Transverse colon (tissue), 4 donors: ENCODE results near the gene FAM240B. TPM values are rescaled to one million over a fixed set of nuclear protein-coding genes. Genes with fewer than 3 reads are reported as not detected.

ENCODE experiments used
- DNase-seq: peaks from one replicate; pipeline ENCODE4 v3.0.0-alpha.2; 2019
- H3K27ac ChIP-seq, 4 donors: fragments of 200-600 bp; sonication (generic); 2 replicates each; pipeline ENCODE4 v1.5.1; 2016 to 2018; ENCODE audit warnings: inconsistent platforms in 4 of 4
- H3K27me3 ChIP-seq: fragments of 200-600 bp; sonication (generic); 2 replicates; pipeline ENCODE4 v1.5.1; 2017; ENCODE audit warnings: inconsistent platforms
- H3K36me3 ChIP-seq, 4 donors: fragments of 200-600 bp; sonication (generic); 2 replicates each; pipeline ENCODE4 v1.5.1; 2017 to 2019; ENCODE audit warnings: inconsistent platforms in 4 of 4
- H3K4me1 ChIP-seq, 4 donors: fragments of 200-600 bp; sonication (generic); 2 replicates each; pipeline ENCODE4 v1.5.1; 2017 to 2020; ENCODE audit warnings: inconsistent platforms in 4 of 4
- H3K4me3 ChIP-seq, 4 donors: fragments of 200-600 bp; sonication (generic); 1 replicate in 1 of 4; 2 replicates in 3 of 4; pipeline versions ENCODE4 v1.5.1 to v1.6.1; 2017 to 2019; ENCODE audit warnings: inconsistent platforms in 4 of 4
- H3K9me3 ChIP-seq, 2 donors: fragments of 200-600 bp; sonication (generic); 2 replicates each; pipeline ENCODE4 v1.5.1; 2017 to 2019; ENCODE audit warnings: inconsistent platforms in 2 of 2
- EP300 ChIP-seq: sonication (generic); formaldehyde crosslinking; IDR thresholded peaks from one replicate; pipeline ENCODE4 v1.6.1; 2017; ENCODE audit warnings: antibody characterized with exemption, low read depth
- POLR2A ChIP-seq: fragments of 450-650 bp; IDR thresholded peaks from one replicate; pipeline ENCODE4 v1.6.1; 2016; ENCODE audit warnings: antibody characterized with exemption, mild to moderate bottlenecking, moderate library complexity
- POLR2AphosphoS5 ChIP-seq, 3 donors: sonication (generic); formaldehyde crosslinking; IDR thresholded peaks; one replicate each; pipeline ENCODE4 v1.6.1; 2016; ENCODE audit warnings: antibody characterized with exemption in 3 of 3
- WGBS, 2 donors: methylation state at CpG; one replicate each; pipeline ENCODE4 v1.1.5; 2018; ENCODE audit warnings: low coverage in 1 of 2; 5-methylcytosine and 5-hydroxymethylcytosine counted together
- in situ Hi-C, 4 donors: fragments of 200-750 bp; cut with MboI; loops; one replicate each; pipeline versions ENCODE4 v1.15.0 to v1.15.1; 2017; ENCODE audit warnings: low sequenced_read_pairs in 3 of 4, low pct_ligation_motif_present in 1 of 4, low pct_unique_long_range_greater_than_20kb in 1 of 4
- intact Hi-C: fragments of 100-400 bp; cut with DNase I; formaldehyde crosslinking; loops from one replicate; pipeline ENCODE4 v1.15.1; 2023; ENCODE audit warnings: low total_unique reads
- total RNA-seq, 4 donors: library from RNA; depleted of rRNA; stranded (reverse); fragments of >200 nt; gene quantifications; one replicate each; pipeline ENCODE4 v1.1.0, GENCODE V29; 2016
- TF ChIP-seq, protein P1 (sequence below), 5 experiments: fragments of 200-600 bp in 3 of 5; fragments of 450-650 bp in 2 of 5; sonication (generic) in 3 of 5; IDR thresholded peaks; 1 replicate in 2 of 5; 2 replicates in 3 of 5; pipeline ENCODE4 v1.5.1; 2016 to 2017; ENCODE audit warnings: antibody characterized with exemption in 5 of 5, inconsistent platforms in 3 of 5, mild to moderate bottlenecking in 2 of 5, moderate library complexity in 1 of 5

Gene FAM240B
- total RNA-seq, 4 donors from 2014 or later, result not detected

DNA sequence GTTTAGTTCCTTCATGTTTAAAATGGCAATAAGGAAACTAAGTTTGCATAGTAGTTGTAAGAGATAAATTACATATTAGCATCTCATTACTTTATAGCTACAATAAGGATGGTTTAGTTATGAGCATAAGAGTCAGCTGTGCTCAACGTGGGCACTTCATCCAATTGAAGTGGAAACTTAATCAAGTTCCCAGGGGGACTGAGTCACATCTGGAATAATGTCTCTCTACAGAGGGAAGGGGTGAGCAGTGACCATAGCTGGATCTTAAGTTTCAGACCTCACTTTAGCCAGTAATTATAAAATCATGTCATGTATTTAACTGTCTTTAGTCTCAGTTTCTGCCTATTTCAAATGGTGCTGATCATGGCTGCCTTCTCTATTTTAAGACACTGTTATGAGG, 36.8 kb upstream of the FAM240B start:
- in situ Hi-C loops, result no loop called here
- Histone ChIP-seq H3K36me3 (no peaks in the 10 kb centered on the region), H3K4me3 (no peak overlapping the region), H3K9me3 (no peaks in the 10 kb centered on the region), H3K27ac (no peak overlapping the region), H3K27me3 (no peaks in the 10 kb centered on the region), H3K4me1 (no peaks in the 10 kb centered on the region)
- 0 to 16% methylated on average over 1 of the region's 1 CpG for WGBS, 2 donors
- intact Hi-C loops, result no loop called here
- no peak for DNase-seq
- no peak for TF ChIP-seq EP300
- TF ChIP-seq, protein P1, sequence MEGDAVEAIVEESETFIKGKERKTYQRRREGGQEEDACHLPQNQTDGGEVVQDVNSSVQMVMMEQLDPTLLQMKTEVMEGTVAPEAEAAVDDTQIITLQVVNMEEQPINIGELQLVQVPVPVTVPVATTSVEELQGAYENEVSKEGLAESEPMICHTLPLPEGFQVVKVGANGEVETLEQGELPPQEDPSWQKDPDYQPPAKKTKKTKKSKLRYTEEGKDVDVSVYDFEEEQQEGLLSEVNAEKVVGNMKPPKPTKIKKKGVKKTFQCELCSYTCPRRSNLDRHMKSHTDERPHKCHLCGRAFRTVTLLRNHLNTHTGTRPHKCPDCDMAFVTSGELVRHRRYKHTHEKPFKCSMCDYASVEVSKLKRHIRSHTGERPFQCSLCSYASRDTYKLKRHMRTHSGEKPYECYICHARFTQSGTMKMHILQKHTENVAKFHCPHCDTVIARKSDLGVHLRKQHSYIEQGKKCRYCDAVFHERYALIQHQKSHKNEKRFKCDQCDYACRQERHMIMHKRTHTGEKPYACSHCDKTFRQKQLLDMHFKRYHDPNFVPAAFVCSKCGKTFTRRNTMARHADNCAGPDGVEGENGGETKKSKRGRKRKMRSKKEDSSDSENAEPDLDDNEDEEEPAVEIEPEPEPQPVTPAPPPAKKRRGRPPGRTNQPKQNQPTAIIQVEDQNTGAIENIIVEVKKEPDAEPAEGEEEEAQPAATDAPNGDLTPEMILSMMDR (IDR thresholded peaks at IDR 0.05), result no peak

DNA sequence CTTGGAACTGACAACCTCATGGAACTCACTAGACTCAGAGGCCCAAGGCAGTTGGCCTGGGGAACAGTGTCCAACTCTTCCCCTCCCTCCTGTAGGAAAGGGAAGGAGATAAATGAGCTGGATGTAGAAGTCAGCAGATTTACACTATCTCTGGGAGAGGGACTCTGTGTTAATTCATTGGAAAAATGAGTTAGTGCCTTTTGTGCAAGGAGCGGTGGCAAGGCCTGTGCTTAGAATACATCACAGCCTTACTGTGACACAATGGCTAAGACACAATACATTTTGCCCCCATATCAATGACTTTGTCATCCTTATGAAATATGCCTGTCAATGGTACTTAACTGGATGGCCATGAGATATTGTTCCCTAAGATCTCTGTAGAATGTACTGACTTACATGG, 28.0 kb upstream of the FAM240B start:
- Histone ChIP-seq H3K27ac (no peak overlapping the region), H3K4me3 (no peak overlapping the region), H3K4me1 (no peaks in the 10 kb centered on the region), H3K36me3 (no peaks in the 10 kb centered on the region), H3K27me3 (no peaks in the 10 kb centered on the region), H3K9me3 (no peaks in the 10 kb centered on the region)
- DNase-seq, result no peak
- intact Hi-C loops (no loop called here), in situ Hi-C loops (no loop called here)
- TF ChIP-seq POLR2AphosphoS5 (IDR thresholded peaks at IDR 0.05), result no peak
- TF ChIP-seq, protein P1 (IDR thresholded peaks at IDR 0.05), result no peak
- TF ChIP-seq POLR2A, result no peak
- TF ChIP-seq EP300, result no peak
- 92% methylated on average over 1 of the region's 1 CpG; no CpG with 5 or more reads in 1 of the 2 donors for WGBS, 2 donors

DNA sequence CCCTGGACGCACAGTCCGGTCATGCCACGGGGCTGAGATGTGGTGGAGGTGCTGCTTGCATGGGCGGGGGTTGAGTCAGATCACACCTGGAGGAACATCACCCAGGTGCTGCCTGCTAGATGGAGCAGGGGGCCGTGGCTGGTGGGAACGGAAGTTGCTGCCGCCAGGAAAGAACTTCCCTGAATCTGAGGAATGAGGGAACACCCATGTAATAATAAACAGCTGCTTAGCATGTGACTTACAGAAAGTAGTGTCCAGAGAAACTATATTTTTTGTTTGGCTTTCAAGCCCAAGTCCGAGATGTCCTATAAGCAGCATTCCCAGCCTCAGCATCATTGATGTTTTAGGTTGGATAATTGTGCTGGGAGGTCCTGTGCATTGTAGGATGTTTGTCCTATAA, 27.1 kb upstream of the FAM240B start:
- WGBS, 2 donors, result 65% methylated on average over 8 of the region's 8 CpGs; no CpG with 5 or more reads in 1 of the 2 donors
- Histone ChIP-seq H3K4me3 (no peak overlapping the region), H3K4me1 (no peaks in the 10 kb centered on the region), H3K27ac (no peak overlapping the region), H3K27me3 (no peaks in the 10 kb centered on the region), H3K9me3 (no peaks in the 10 kb centered on the region), H3K36me3 (no peaks in the 10 kb centered on the region)
- DNase-seq, result no peak
- TF ChIP-seq POLR2A (no peak), EP300 (no peak), POLR2AphosphoS5 (IDR thresholded peaks at IDR 0.05) (no peak)
- TF ChIP-seq, protein P1 (IDR thresholded peaks at IDR 0.05), result no peak
- intact Hi-C loops (no loop called here), in situ Hi-C loops (no loop called here)

DNA sequence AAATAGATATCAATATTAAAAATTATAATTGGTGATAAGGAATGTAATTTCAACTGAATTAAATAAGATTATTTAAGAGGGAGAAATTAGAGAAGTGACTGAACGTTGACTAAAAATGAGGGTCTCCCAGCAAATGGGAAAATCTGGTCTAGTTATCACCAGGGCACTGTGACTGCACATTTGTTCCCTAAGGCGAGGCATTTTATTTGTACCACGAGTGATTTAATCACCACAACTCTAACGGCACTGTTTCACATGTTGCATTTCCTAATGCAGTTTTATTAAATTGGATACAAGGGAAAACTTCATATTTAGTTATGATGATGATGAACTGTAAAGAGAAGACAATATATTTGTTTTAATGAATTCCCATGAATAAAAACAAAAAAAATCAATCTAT, 26.4 kb upstream of the FAM240B start:
- Histone ChIP-seq H3K27me3 (no peaks in the 10 kb centered on the region), H3K9me3 (no peaks in the 10 kb centered on the region), H3K27ac (no peak overlapping the region), H3K4me1 (no peaks in the 10 kb centered on the region), H3K4me3 (no peak overlapping the region), H3K36me3 (no peaks in the 10 kb centered on the region)
- TF ChIP-seq POLR2A, result no peak
- TF ChIP-seq EP300, result no peak
- TF ChIP-seq POLR2AphosphoS5 (IDR thresholded peaks at IDR 0.05), result no peak
- TF ChIP-seq, protein P1 (IDR thresholded peaks at IDR 0.05), result no peak
- intact Hi-C loops, result no loop called here
- in situ Hi-C loops, result no loop called here
- WGBS, 2 donors, result 49 to 57% methylated on average over 4 of the region's 4 CpGs
- no peak for DNase-seq
